Erythroblast (primary cell): ENCODE results near the gene GAPVD1.

Source experiments
- GATA1 ChIP-seq: IDR thresholded peaks from 2 replicates; pipeline ENCODE4 v1.6.1; 2011; ENCODE audit warnings: low read depth, mild to moderate bottlenecking, control low read depth, low read length, moderate library complexity
- POLR2A ChIP-seq: IDR thresholded peaks from 2 replicates; pipeline ENCODE4 v1.6.1; 2011; ENCODE audit warnings: mild to moderate bottlenecking, low read length

- no peak for TF ChIP-seq POLR2A
- TF ChIP-seq GATA1 = no peak
Observed at GRCh38 chr9:125337236-125337635, 75.6 kb downstream of the GAPVD1 start.
